ENCODE data around the gene ATXN2. TPM values are rescaled to one million over a fixed set of nuclear protein-coding genes. Genes with fewer than 3 reads are reported as not detected.

Gene ATXN2
- total and polyA plus RNA-seq, 9 of the 15 experiments (the other 6 are each of a cell fraction or from before 2014, with no cell fraction given), result 16.8 to 67.8 (median 29.3) TPM

- no peaks in the 10 kb centered on the region for H3K9me3 ChIP-seq (replicated peaks; ENCODE audit: control insufficient read depth, insufficient read depth, low read depth, low read length)
- H2AFZ ChIP-seq (ENCODE audit: low read depth, low read length), result no peak overlapping the region
- FAIRE-seq (peak; percentile 70), ATAC-seq (peak; percentile 49), DNase-seq (ENCODE audit: extremely low read depth in 1 of 4, low spot score in 3 of 4) (peak in 1 of 4 experiments; percentile 29)
- CTCF ChIA-PET (ENCODE audit: low intra/inter-chr PET ratio), result no interaction called here
- H3K4me2 ChIP-seq (ENCODE audit: insufficient read depth, low read length), result no peak overlapping the region
- peaks cover 8 to 24% of the 10 kb centered on the region in 2 experiments; a peak in 3 of 5 replicates for H3K4me1 ChIP-seq (replicated peaks in 1 of 2; ENCODE audit: control insufficient read depth in 2 of 2, insufficient read depth in 2 of 2, low read length in 2 of 2)
- peaks cover 4% of the 10 kb centered on the region for H3K9me1 ChIP-seq (ENCODE audit: control insufficient read depth, insufficient read depth, low read length)
- no peak overlapping the region for H3K4me3 ChIP-seq
- WGBS (ENCODE audit: insufficient coverage, low coverage, missing lambda C conversion rate), result 39% methylated on average over 5 of the region's 5 CpGs
- in situ Hi-C loops (cut with MboI), result no loop called here
- no peaks in the 10 kb centered on the region for H3K27me3 ChIP-seq (ENCODE audit: control insufficient read depth in 2 of 2, insufficient read depth in 2 of 2, low read length in 2 of 2)
- intact Hi-C loops (cut with micrococcal nuclease), result no loop called here
- H3K9ac ChIP-seq (ENCODE audit: insufficient read depth in 1 of 2, low read depth in 2 of 2, low read length in 2 of 2), result no peak overlapping the region
- peaks cover 32% of the 10 kb centered on the region; the same call in 2 of the 3 replicates for H3K36me3 ChIP-seq (ENCODE audit: control insufficient read depth, insufficient read depth, low read length)
- no TSS peak for BruUV-seq (replicated peaks)
- POLR2A ChIA-PET, result interaction anchor here (0.7 to 2.3 kb wide), 4 partner anchors 9 to 198 kb away, joined by 3 to 9 read pairs (median 4); no protein-coding TSS in a partner anchor
- no peak overlapping the region for H3K27ac ChIP-seq (ENCODE audit: extremely low read depth, low read depth, low read length)
- H4K20me1 ChIP-seq (replicated peaks; ENCODE audit: control insufficient read depth, insufficient read depth, low read length), result 0 out of 2 replicates have a peak, but pooled peaks cover 8% of the 10 kb centered on the region
- H3K79me2 ChIP-seq (ENCODE audit: control insufficient read depth, insufficient read depth, low read length), result peaks cover 96% of the 10 kb centered on the region
- TF ChIP-seq EHMT2 (IDR thresholded peaks at IDR 0.05) (no peak), ZNF384 (IDR thresholded peaks at IDR 0.05; ENCODE audit: low read depth, low read length) (peak; percentile 91), EWSR1 (IDR thresholded peaks at IDR 0.05; ENCODE audit: borderline replicate concordance, low read depth, partially characterized antibody) (no peak), KLF1 (tag; IDR thresholded peaks at IDR 0.05) (no peak), MAFG (tag; conservative IDR thresholded peaks at IDR 0.05) (peak; percentile 49), TRIM25 (IDR thresholded peaks at IDR 0.05; ENCODE audit: borderline replicate concordance) (no peak), ZBTB34 (CRISPR knock-in tag; IDR thresholded peaks at IDR 0.05) (no peak), POLR2B (IDR thresholded peaks at IDR 0.05; ENCODE audit: low read depth, partially characterized antibody) (no peak), CEBPB (tag; IDR thresholded peaks at IDR 0.05) (peak; percentile 65), ZNF512 (tag; IDR thresholded peaks at IDR 0.05) (no peak), ZNF316 (IDR thresholded peaks at IDR 0.05) (peak; percentile 21; the same call in 1 of the 2 replicates), CTCF (IDR thresholded peaks at IDR 0.05 in 2 of 3, conservative IDR thresholded peaks at IDR 0.05 in 1 of 3; ENCODE audit: insufficient read depth in 2 of 3, low read depth in 1 of 3, low read length in 3 of 3) (peak in 1 of 3 experiments; percentile 24; a peak in 2 of 6 replicates), ZNF280B (CRISPR knock-in tag; IDR thresholded peaks at IDR 0.05) (no peak), L3MBTL2 (IDR thresholded peaks at IDR 0.05) (peak; percentile 16; the same call in 1 of the 2 replicates), KDM1A (IDR thresholded peaks at IDR 0.05) (no peak)
Observed at GRCh38 chr12:111585690-111586089, 13.4 kb downstream of the ATXN2 start.

Data from K562 (cell line).